Aorta (tissue), 5 donors: ENCODE data around the gene PER2. TPM values are rescaled to one million over a fixed set of nuclear protein-coding genes. Genes with fewer than 3 reads are reported as not detected.

Source experiments
- ATAC-seq: fragments of 200-7000 bp; cut with Tn5 transposase; one replicate; pipeline ENCODE4 v1.9.1; 2022; ENCODE audit warnings: moderate library complexity; ENCODE audit not compliant: low FRiP score
- DNase-seq, 2 donors: peaks; one replicate each; pipeline ENCODE4 v3.0.0-alpha.2; 2020
- H3K27ac ChIP-seq, 2 donors: one replicate each; pipeline ENCODE4 v1.5.1; 2013; ENCODE audit warnings: low read length in 2 of 2, mild to moderate bottlenecking in 2 of 2, moderate library complexity in 2 of 2, control low read depth in 1 of 2, inconsistent platforms in 1 of 2, low read depth in 1 of 2
- H3K27me3 ChIP-seq, 2 donors: one replicate each; pipeline ENCODE4 v1.6.1; 2013; ENCODE audit warnings: control low read depth in 1 of 2, low read length in 1 of 2, mild to moderate bottlenecking in 1 of 2, moderate library complexity in 1 of 2; ENCODE audit not compliant: insufficient read depth in 2 of 2, control insufficient read depth in 1 of 2
- H3K36me3 ChIP-seq, 2 donors: one replicate each; pipeline ENCODE4 v1.6.1; 2013; ENCODE audit warnings: control low read depth in 1 of 2, low read length in 1 of 2, mild to moderate bottlenecking in 1 of 2; ENCODE audit not compliant: insufficient read depth in 2 of 2, control insufficient read depth in 1 of 2
- H3K4me1 ChIP-seq, 2 donors: one replicate each; pipeline ENCODE4 v1.6.1; 2013; ENCODE audit warnings: low read length in 2 of 2, control low read depth in 1 of 2, mild to moderate bottlenecking in 1 of 2, moderate library complexity in 1 of 2; ENCODE audit not compliant: insufficient read depth in 2 of 2, control insufficient read depth in 1 of 2
- H3K4me3 ChIP-seq, 2 donors: one replicate each; pipeline ENCODE4 v1.5.1; 2013; ENCODE audit warnings: low read length in 2 of 2, control low read depth in 1 of 2, mild to moderate bottlenecking in 1 of 2
- H3K9me3 ChIP-seq: one replicate; pipeline ENCODE4 v1.6.1; 2013; ENCODE audit warnings: mild to moderate bottlenecking, low read length; ENCODE audit not compliant: control insufficient read depth
- WGBS, 2 donors: extraction: QIAGEN DNeasy Blood & Tissue Kit; methylation state at CpG; one replicate each; pipeline ENCODE4 v1.1.7; 2013; 5-methylcytosine and 5-hydroxymethylcytosine counted together
- intact Hi-C, 2 donors: fragments of 100-400 bp; cut with DNase I; formaldehyde crosslinking; loops; one replicate each; pipeline versions ENCODE4 v1.14.2 to v1.15.0; 2022
- polyA plus RNA-seq, 2 donors: library from polyadenylated mRNA; stranded (reverse); fragments of 200-250 nt; gene quantifications; one replicate each; pipeline ENCODE4 v1.2.3, GENCODE V29; 2013
- total RNA-seq, 2 donors: library from RNA; stranded (reverse); fragmentation: NEBNext Ultra II Directional; extraction: Animal tissue kit (Norgen Biotek cat#: 25700); gene quantifications; one replicate each; pipeline ENCODE4 v1.2.1, GENCODE V29; 2021
- donor health status: healthy with polysubstance abuse.
- donor health status: Bipolar disorder and iron deficiency.
- donor health status: DM: no; HTN: no; CAD: no.
- donor health status: DM: no; HTN: no; CAD: no.
- donor health status: DM: yes; HTN: yes; CAD: no.

PER2 gene
- total and polyA plus RNA-seq, 4 donors, result 2.0 to 25.1 (median 14.1) TPM

GRCh38 chr2:238305092-238305862 lies 16.9 kb upstream of the PER2 start:
- DNase-seq (peak in 1 of 2 donors; percentile 40), ATAC-seq (no peak)

GRCh38 chr2:238304116-238304515 lies 15.7 kb upstream of the PER2 start:
- no peak for ATAC-seq
- WGBS, 2 donors, result 91 to 93% methylated on average over 6 of the region's 6 CpGs
- no peaks in the 10 kb centered on the region for H3K4me1 ChIP-seq
- no peaks in the 10 kb centered on the region for H3K9me3 ChIP-seq
- no peaks in the 10 kb centered on the region for H3K27me3 ChIP-seq
- DNase-seq, result peak in 1 of 2 donors; percentile 59
- intact Hi-C loops, result no loop called here
- H3K36me3 ChIP-seq, result no peaks in the 10 kb centered on the region
- H3K4me3 ChIP-seq, result no peak overlapping the region
- no peak overlapping the region for H3K27ac ChIP-seq

More at GRCh38 chr2:238305092-238305862, 16.9 kb upstream of the PER2 start:
- no peaks in the 10 kb centered on the region for H3K9me3 ChIP-seq
- H3K4me1 ChIP-seq, result no peaks in the 10 kb centered on the region
- no peaks in the 10 kb centered on the region for H3K36me3 ChIP-seq
- H3K27ac ChIP-seq, result no peak overlapping the region
- H3K27me3 ChIP-seq, result no peaks in the 10 kb centered on the region
- H3K4me3 ChIP-seq, result no peak overlapping the region
- intact Hi-C loops, result no loop called here
- 89 to 90% methylated on average over 12 of the region's 12 CpGs for WGBS, 2 donors

- DNase-seq, result peak in 1 of 2 donors; percentile 51
These were observed 14.3 kb upstream of the PER2 start for GRCh38 chr2:238302751-238303150.

GRCh38 chr2:238302087-238302486 lies 13.7 kb upstream of the PER2 start:
- WGBS, 2 donors, result 50 to 57% methylated on average over 3 of the region's 3 CpGs
- Histone ChIP-seq H3K4me3 (no peak overlapping the region), H3K36me3 (no peaks in the 10 kb centered on the region), H3K9me3 (no peaks in the 10 kb centered on the region), H3K4me1 (no peaks in the 10 kb centered on the region), H3K27ac (no peak overlapping the region), H3K27me3 (no peaks in the 10 kb centered on the region)
- intact Hi-C loops, result no loop called here
- ATAC-seq, result no peak
- no peak for DNase-seq

More at GRCh38 chr2:238302751-238303150, 14.3 kb upstream of the PER2 start:
- H3K36me3 ChIP-seq, result no peaks in the 10 kb centered on the region
- no peaks in the 10 kb centered on the region for H3K4me1 ChIP-seq
- H3K27ac ChIP-seq, result no peak overlapping the region
- no peaks in the 10 kb centered on the region for H3K27me3 ChIP-seq
- no peak for ATAC-seq
- WGBS, 2 donors, result 90 to 92% methylated on average over 9 of the region's 9 CpGs
- intact Hi-C loops, result no loop called here
- H3K4me3 ChIP-seq, result no peak overlapping the region
- H3K9me3 ChIP-seq, result no peaks in the 10 kb centered on the region

- ATAC-seq, result no peak
- H3K27ac ChIP-seq, result no peak overlapping the region
- peak; percentile 13 to 41 for DNase-seq
- no peaks in the 10 kb centered on the region for H3K9me3 ChIP-seq
- 25 to 31% methylated on average over 7 of the region's 7 CpGs for WGBS, 2 donors
- H3K36me3 ChIP-seq, result no peaks in the 10 kb centered on the region
- no peaks in the 10 kb centered on the region for H3K4me1 ChIP-seq
- H3K4me3 ChIP-seq, result no peak overlapping the region
- intact Hi-C loops, result no loop called here
- no peaks in the 10 kb centered on the region for H3K27me3 ChIP-seq
These were observed 11.4 kb upstream of the PER2 start for GRCh38 chr2:238299803-238300202.

- H3K27ac ChIP-seq, result no peak overlapping the region
- H3K4me3 ChIP-seq, result no peak overlapping the region
- DNase-seq, result peak; percentile 36 to 43
- H3K4me1 ChIP-seq, result no peaks in the 10 kb centered on the region
- intact Hi-C loops, result no loop called here
- H3K36me3 ChIP-seq, result no peaks in the 10 kb centered on the region
- ATAC-seq, result no peak
- 77 to 80% methylated on average over 23 to 24 of the region's 24 CpGs for WGBS, 2 donors
- no peaks in the 10 kb centered on the region for H3K27me3 ChIP-seq
- H3K9me3 ChIP-seq, result no peaks in the 10 kb centered on the region
These were observed 8.4 kb upstream of the PER2 start for GRCh38 chr2:238296638-238297457.

GRCh38 chr2:238295144-238296112 lies 7.0 kb upstream of the PER2 start:
- DNase-seq (peak; percentile 28 to 47), ATAC-seq (no peak)
- Histone ChIP-seq H3K9me3 (no peaks in the 10 kb centered on the region), H3K27me3 (no peaks in the 10 kb centered on the region), H3K27ac (no peak overlapping the region), H3K4me3 (no peak overlapping the region), H3K4me1 (no peaks in the 10 kb centered on the region), H3K36me3 (no peaks in the 10 kb centered on the region)
- 69 to 75% methylated on average over 20 of the region's 21 CpGs for WGBS, 2 donors
- intact Hi-C loops, result no loop called here

- H3K4me3 ChIP-seq, result no peak overlapping the region
- H3K9me3 ChIP-seq, result no peaks in the 10 kb centered on the region
- no peaks in the 10 kb centered on the region for H3K4me1 ChIP-seq
- no peak overlapping the region for H3K27ac ChIP-seq
- H3K27me3 ChIP-seq, result no peaks in the 10 kb centered on the region
- H3K36me3 ChIP-seq, result no peaks in the 10 kb centered on the region
- 85 to 87% methylated on average over 17 of the region's 17 CpGs for WGBS, 2 donors
- no peak for ATAC-seq
- DNase-seq, result peak; percentile 34 to 39
- intact Hi-C loops, result no loop called here
These were observed 6.2 kb upstream of the PER2 start for GRCh38 chr2:238294393-238295143.
